GM19035 (cell line): Measurements from ENCODE around the gene MLEC.
"Not testable (repeated sequence)": the region's sequence is repeated elsewhere in the genome, so short reads cannot be mapped to it uniquely, and the experiment has no call there.

ENCODE experiments used
- ATAC-seq: cut with Tn5 transposase; IDR thresholded peaks from one replicate; pipeline ENCODE4 v1.9.1; 2021; ENCODE audit not compliant: unreplicated experiment

MLEC gene

GRCh38 chr12:120661432-120661831, 25.5 kb upstream of the MLEC start:
- no peak for ATAC-seq

GRCh38 chr12:120662879-120663278, 24.1 kb upstream of the MLEC start:
- ATAC-seq = no peak

GRCh38 chr12:120663741-120664140, 23.2 kb upstream of the MLEC start:
- ATAC-seq = no peak

- ATAC-seq = no peak
Measured at GRCh38 chr12:120666571-120667390, 20.2 kb upstream of the MLEC start.

GRCh38 chr12:120668091-120668867, 18.7 kb upstream of the MLEC start:
- no peak for ATAC-seq

- no peak for ATAC-seq
Measured at GRCh38 chr12:120668868-120669840, 17.8 kb upstream of the MLEC start.

- ATAC-seq = not testable (repeated sequence)
Measured at GRCh38 chr12:120670237-120670636, 16.7 kb upstream of the MLEC start.

- ATAC-seq = no peak
Measured at GRCh38 chr12:120670667-120671066, 16.3 kb upstream of the MLEC start.

GRCh38 chr12:120674097-120674636, 12.8 kb upstream of the MLEC start:
- ATAC-seq = no peak

GRCh38 chr12:120677765-120678473, 9.0 kb upstream of the MLEC start:
- peak; percentile 53 for ATAC-seq

- ATAC-seq = peak; percentile 27
Measured at GRCh38 chr12:120678572-120678971, 8.4 kb upstream of the MLEC start.

- ATAC-seq = no peak
Measured at GRCh38 chr12:120680165-120680738, 6.7 kb upstream of the MLEC start.

GRCh38 chr12:120684523-120684932, 2.4 kb upstream of the MLEC start:
- ATAC-seq = no peak

- no peak for ATAC-seq
Measured at GRCh38 chr12:120685522-120685921, 1.4 kb upstream of the MLEC start.

- peak; percentile 65 for ATAC-seq
Measured at GRCh38 chr12:120686151-120686689, 729 bp upstream of the MLEC start.

- no peak for ATAC-seq
Measured at GRCh38 chr12:120687578-120688289, 785 bp downstream of the MLEC start.

GRCh38 chr12:120688527-120689071, 1.6 kb downstream of the MLEC start:
- ATAC-seq = no peak

- no peak for ATAC-seq
Measured at GRCh38 chr12:120689397-120690082, 2.6 kb downstream of the MLEC start.
